Breast epithelium (tissue), 4 donors: ENCODE measurements around the gene VEGFC. TPM values are rescaled to one million over a fixed set of nuclear protein-coding genes. Genes with fewer than 3 reads are reported as not detected.
A peak's percentile ranks its signal among the peaks of the same experiment; 100 is the strongest.

Source experiments
- DNase-seq, 2 donors: peaks; one replicate each; pipeline ENCODE4 v3.0.0-alpha.2; 2019; ENCODE audit warnings: low spot score in 2 of 2
- H3K27ac ChIP-seq, 2 donors: fragments of 200-600 bp; sonication (generic) in 1 of 2; one replicate each; pipeline ENCODE4 v1.5.1; 2016 to 2019; ENCODE audit warnings: mild to moderate bottlenecking in 1 of 2
- H3K27me3 ChIP-seq, 2 donors: fragments of 200-600 bp; sonication (generic) in 1 of 2; one replicate each; pipeline versions ENCODE4 v1.5.1 to v1.6.0; 2017 to 2019; ENCODE audit warnings: control low read depth in 1 of 2, mild to moderate bottlenecking in 1 of 2
- H3K36me3 ChIP-seq: fragments of 200-600 bp; one replicate; pipeline ENCODE4 v1.5.1; 2019
- H3K4me1 ChIP-seq, 2 donors: fragments of 200-600 bp; sonication (generic); one replicate each; pipeline ENCODE4 v1.5.1; 2016 to 2019; ENCODE audit warnings: control low read depth in 1 of 2
- H3K4me3 ChIP-seq, 3 donors: fragments of 200-600 bp; sonication (generic); 1 replicate in 2 of 3; 2 replicates in 1 of 3; pipeline ENCODE4 v1.5.1; 2016 to 2019; ENCODE audit warnings: mild to moderate bottlenecking in 3 of 3, moderate library complexity in 2 of 3
- H3K9me3 ChIP-seq, 2 donors: fragments of 200-600 bp; sonication (generic) in 1 of 2; one replicate each; pipeline ENCODE4 v1.5.1; 2016 to 2019; ENCODE audit warnings: control low read depth in 1 of 2
- CTCF ChIP-seq, 3 donors: fragments of 450-650 bp; IDR thresholded peaks; one replicate each; pipeline ENCODE4 v1.5.1; 2016 to 2017; ENCODE audit warnings: antibody characterized with exemption in 3 of 3, mild to moderate bottlenecking in 3 of 3, moderate library complexity in 3 of 3
- POLR2A ChIP-seq: fragments of 450-650 bp; IDR thresholded peaks from one replicate; pipeline ENCODE4 v1.6.1; 2016; ENCODE audit warnings: antibody characterized with exemption, mild to moderate bottlenecking, moderate library complexity
- POLR2AphosphoS5 ChIP-seq, 3 donors: sonication (generic); formaldehyde crosslinking; IDR thresholded peaks; one replicate each; pipeline ENCODE4 v1.6.1; 2017; ENCODE audit warnings: antibody characterized with exemption in 3 of 3
- intact Hi-C: fragments of 100-400 bp; cut with DNase I; formaldehyde crosslinking; loops from one replicate; pipeline ENCODE4 v1.15.1; 2023; ENCODE audit warnings: low total_unique reads
- total RNA-seq, 3 donors: library from RNA; depleted of rRNA; stranded (reverse); fragments of >200 nt; gene quantifications; one replicate each; pipeline ENCODE4 v1.1.0, GENCODE V29; 2016

Gene VEGFC
- total RNA-seq, 3 donors from 2014 or later = 6.9 to 17.0 (median 11.2) TPM

- no peak for DNase-seq
- Histone ChIP-seq H3K36me3 (no peaks in the 10 kb centered on the region), H3K27me3 (no peaks in the 10 kb centered on the region), H3K9me3 (no peaks in the 10 kb centered on the region), H3K27ac (peak overlapping the region; percentile 61 to 92), H3K4me3 (peak overlapping the region; percentile 75 to 87 (median 78)), H3K4me1 (no peaks in the 10 kb centered on the region)
- TF ChIP-seq POLR2A = no peak
- TF ChIP-seq POLR2AphosphoS5 (IDR thresholded peaks at IDR 0.05) = no peak
- TF ChIP-seq CTCF (IDR thresholded peaks at IDR 0.05) = no peak
- intact Hi-C loops = no loop called here
Observed at GRCh38 chr4:176793060-176793605, 411 bp upstream of the VEGFC start.

- Histone ChIP-seq H3K4me3 (peak overlapping the region; percentile 75 to 87 (median 78)), H3K36me3 (no peaks in the 10 kb centered on the region), H3K9me3 (no peaks in the 10 kb centered on the region), H3K27me3 (no peaks in the 10 kb centered on the region), H3K27ac (peak overlapping the region; percentile 74 to 92), H3K4me1 (no peaks in the 10 kb centered on the region)
- TF ChIP-seq CTCF (IDR thresholded peaks at IDR 0.05) (no peak), POLR2AphosphoS5 (IDR thresholded peaks at IDR 0.05) (no peak), POLR2A (no peak)
- intact Hi-C loops = no loop called here
- no peak for DNase-seq
Observed at GRCh38 chr4:176791591-176792325, 964 bp downstream of the VEGFC start.

- no peak for DNase-seq
- H3K27ac ChIP-seq = no peak overlapping the region
- H3K27me3 ChIP-seq = no peaks in the 10 kb centered on the region
- intact Hi-C loops = no loop called here
- peak overlapping the region in 2 of 3 donors; percentile 27 to 78 for H3K4me3 ChIP-seq
- no peaks in the 10 kb centered on the region for H3K36me3 ChIP-seq
- no peaks in the 10 kb centered on the region for H3K9me3 ChIP-seq
- no peak for TF ChIP-seq CTCF (IDR thresholded peaks at IDR 0.05)
- no peak for TF ChIP-seq POLR2A
- no peak for TF ChIP-seq POLR2AphosphoS5 (IDR thresholded peaks at IDR 0.05)
- no peaks in the 10 kb centered on the region for H3K4me1 ChIP-seq
Observed at GRCh38 chr4:176790398-176790797, 2.3 kb downstream of the VEGFC start.

GRCh38 chr4:176789955-176790354, 2.8 kb downstream of the VEGFC start:
- no peaks in the 10 kb centered on the region for H3K9me3 ChIP-seq
- H3K4me1 ChIP-seq = no peaks in the 10 kb centered on the region
- H3K27me3 ChIP-seq = no peaks in the 10 kb centered on the region
- no peaks in the 10 kb centered on the region for H3K36me3 ChIP-seq
- intact Hi-C loops = no loop called here
- peak overlapping the region in 1 of 3 donors; percentile 78 for H3K4me3 ChIP-seq
- TF ChIP-seq POLR2A = no peak
- peak in 2 of 3 donors; percentile 44 to 54 for TF ChIP-seq CTCF (IDR thresholded peaks at IDR 0.05)
- TF ChIP-seq POLR2AphosphoS5 (IDR thresholded peaks at IDR 0.05) = no peak
- H3K27ac ChIP-seq = no peak overlapping the region
- DNase-seq = no peak

- no peak for DNase-seq
- no peaks in the 10 kb centered on the region for H3K27me3 ChIP-seq
- no peaks in the 10 kb centered on the region for H3K4me1 ChIP-seq
- no peaks in the 10 kb centered on the region for H3K9me3 ChIP-seq
- no peak for TF ChIP-seq POLR2A
- no peak for TF ChIP-seq POLR2AphosphoS5 (IDR thresholded peaks at IDR 0.05)
- no peak for TF ChIP-seq CTCF (IDR thresholded peaks at IDR 0.05)
- intact Hi-C loops = no loop called here
- H3K27ac ChIP-seq = no peak overlapping the region
- H3K4me3 ChIP-seq = no peak overlapping the region
- H3K36me3 ChIP-seq = no peaks in the 10 kb centered on the region
Observed at GRCh38 chr4:176788971-176789370, 3.8 kb downstream of the VEGFC start.
